A549 (cell line): ENCODE results near the gene HSD11B1L.

Source experiments
- FOSL2 ChIP-seq, 2 experiments: fragments of 450-650 bp in 1 of 2; fragments of >200 bp in 1 of 2; sonication (Bioruptor Twin) in 1 of 2; formaldehyde crosslinking; IDR thresholded peaks; 2 replicates each; pipeline versions ENCODE4 v1.5.0 to v1.6.1; 2016 to 2020; ENCODE audit warnings: mild to moderate bottlenecking in 1 of 2, moderate library complexity in 1 of 2
- ZFP36 ChIP-seq: fragments of 450-650 bp; IDR thresholded peaks from 2 replicates; pipeline ENCODE4 v1.6.1; 2014; ENCODE audit warnings: borderline replicate concordance; ENCODE audit not compliant: partially characterized antibody

DNA sequence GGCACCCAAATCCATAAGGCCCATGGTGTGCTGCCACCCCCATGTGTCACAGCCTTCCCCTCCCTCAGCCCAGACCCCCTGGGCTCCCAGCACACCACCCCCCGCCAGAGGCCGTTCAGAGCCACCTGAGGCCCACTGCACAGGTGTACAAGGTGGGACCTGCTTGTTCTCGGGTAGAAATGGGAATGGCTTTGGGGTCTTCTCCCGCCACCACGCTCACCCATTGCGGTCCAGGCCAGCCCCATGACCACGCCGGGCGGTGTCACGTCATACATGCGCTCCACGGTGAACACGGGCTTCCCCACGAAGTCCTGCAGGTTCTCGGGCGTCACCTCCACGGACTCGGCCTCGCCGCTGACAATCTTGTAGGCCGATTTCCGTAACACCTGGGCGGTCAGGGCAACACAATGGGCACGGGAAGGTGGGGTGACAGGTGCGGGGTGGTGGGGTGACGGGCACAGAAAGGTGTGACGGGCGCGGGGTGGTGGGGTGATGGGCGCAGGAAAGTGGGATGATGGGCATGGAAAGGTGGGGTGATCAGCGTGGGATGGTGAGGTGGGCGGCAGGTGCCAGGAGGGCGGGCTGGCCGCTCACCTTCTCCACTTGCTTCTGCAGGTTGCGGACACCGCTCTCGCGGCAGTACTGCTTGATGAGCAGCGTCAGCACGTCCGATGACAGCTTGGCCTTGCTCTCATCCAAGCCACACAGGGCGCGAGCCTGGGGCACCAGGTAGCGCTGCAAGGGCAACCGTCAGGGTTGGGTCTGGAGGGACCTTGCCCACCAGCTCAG is 13.5 kb downstream of the HSD11B1L start:
- TF ChIP-seq FOSL2 (IDR thresholded peaks at IDR 0.05) (no peak), FOSL2 (CRISPR knock-in tag; IDR thresholded peaks at IDR 0.05) (no peak), ZFP36 (no peak)
